Stimulated activated CD4-positive, alpha-beta T cell treated with anti-CD3 and anti-CD28 coated beads, Interleukin-2, amount 100 ng/mL, for 24 hours (primary cell): ENCODE measurements around the gene HRC.
"Not testable (repeated sequence)": the region's sequence is repeated elsewhere in the genome, so short reads cannot be mapped to it uniquely, and the experiment has no call there.

Experiments used
- DNase-seq, 2 donors: peaks; one replicate each; pipeline ENCODE4 v3.0.0-alpha.2; 2020

HRC gene

GRCh38 chr19:49133621-49134454, 21.4 kb downstream of the HRC start:
- DNase-seq, result peak; percentile 57 to 69

- DNase-seq, result peak in 1 of 2 donors; percentile 39
Measured at GRCh38 chr19:49132974-49133609, 22.1 kb downstream of the HRC start.

GRCh38 chr19:49130325-49130724, 24.9 kb downstream of the HRC start:
- DNase-seq, result no peak

- no peak for DNase-seq
Measured at GRCh38 chr19:49129238-49129583, 26.0 kb downstream of the HRC start.

- no peak for DNase-seq
Measured at GRCh38 chr19:49128545-49129237, 26.5 kb downstream of the HRC start.

GRCh38 chr19:49127674-49128544, 27.3 kb downstream of the HRC start:
- DNase-seq, result peak; percentile 94 to 95

GRCh38 chr19:49127225-49127624, 28.0 kb downstream of the HRC start:
- DNase-seq, result not testable (repeated sequence)

- DNase-seq, result no peak
Measured at GRCh38 chr19:49126575-49126974, 28.6 kb downstream of the HRC start.

GRCh38 chr19:49125025-49125731, 30.0 kb downstream of the HRC start:
- no peak for DNase-seq

GRCh38 chr19:49123285-49123684, 31.9 kb downstream of the HRC start:
- DNase-seq, result not testable (repeated sequence)

GRCh38 chr19:49121841-49122240, 33.4 kb downstream of the HRC start:
- DNase-seq, result not testable (repeated sequence)

- no peak for DNase-seq
Measured at GRCh38 chr19:49120868-49121267, 34.3 kb downstream of the HRC start.

GRCh38 chr19:49120325-49120683, 34.9 kb downstream of the HRC start:
- no peak for DNase-seq

GRCh38 chr19:49119411-49120324, 35.5 kb downstream of the HRC start, which contains the start of gene PPFIA3:
Gene PPFIA3 (plus strand): TSS chr19:49119544. CDS start chr19:49127874, 8,330 bp downstream.
- DNase-seq, result peak in 1 of 2 donors; percentile 37

GRCh38 chr19:49118565-49119410, 36.4 kb downstream of the HRC start, which contains the start of gene C19orf73:
Gene C19orf73 (minus strand): TSS chr19:49119143. CDS start chr19:49119022, 121 bp downstream.
- DNase-seq, result peak; percentile 94 to 96

GRCh38 chr19:49117677-49118564, 37.3 kb downstream of the HRC start:
- no peak for DNase-seq

GRCh38 chr19:49116544-49116943, 38.7 kb downstream of the HRC start:
- DNase-seq, result no peak

- DNase-seq, result peak; percentile 58 to 68
Measured at GRCh38 chr19:49114630-49115363, 40.4 kb downstream of the HRC start.
